ENCODE data around the gene B3GNT8.
"Not testable (repeated sequence)": the region's sequence is repeated elsewhere in the genome, so short reads cannot be mapped to it uniquely, and the experiment has no call there.

B3GNT8 gene

DNA sequence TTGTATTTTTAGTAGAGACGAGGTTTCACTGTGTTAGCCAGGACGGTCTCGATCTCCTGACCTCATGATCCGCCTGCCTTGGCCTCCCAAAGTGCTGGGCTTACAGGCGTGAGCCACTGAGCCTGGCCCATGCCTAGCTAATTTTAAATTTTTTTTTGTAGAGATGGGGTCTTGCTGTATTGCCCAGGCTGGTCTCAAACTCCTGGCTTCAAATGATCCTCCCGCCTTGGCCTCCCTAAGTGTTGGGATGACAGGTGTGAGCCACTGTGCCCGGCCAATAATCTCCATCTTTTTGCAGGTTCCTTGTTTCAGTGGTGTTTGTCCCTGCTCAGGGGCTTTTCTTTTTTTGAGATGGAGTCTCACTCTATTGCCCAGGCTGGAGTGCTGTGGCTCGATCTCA is 45.6 kb downstream of the B3GNT8 start:
- not testable (repeated sequence) for DNase-seq

DNA sequence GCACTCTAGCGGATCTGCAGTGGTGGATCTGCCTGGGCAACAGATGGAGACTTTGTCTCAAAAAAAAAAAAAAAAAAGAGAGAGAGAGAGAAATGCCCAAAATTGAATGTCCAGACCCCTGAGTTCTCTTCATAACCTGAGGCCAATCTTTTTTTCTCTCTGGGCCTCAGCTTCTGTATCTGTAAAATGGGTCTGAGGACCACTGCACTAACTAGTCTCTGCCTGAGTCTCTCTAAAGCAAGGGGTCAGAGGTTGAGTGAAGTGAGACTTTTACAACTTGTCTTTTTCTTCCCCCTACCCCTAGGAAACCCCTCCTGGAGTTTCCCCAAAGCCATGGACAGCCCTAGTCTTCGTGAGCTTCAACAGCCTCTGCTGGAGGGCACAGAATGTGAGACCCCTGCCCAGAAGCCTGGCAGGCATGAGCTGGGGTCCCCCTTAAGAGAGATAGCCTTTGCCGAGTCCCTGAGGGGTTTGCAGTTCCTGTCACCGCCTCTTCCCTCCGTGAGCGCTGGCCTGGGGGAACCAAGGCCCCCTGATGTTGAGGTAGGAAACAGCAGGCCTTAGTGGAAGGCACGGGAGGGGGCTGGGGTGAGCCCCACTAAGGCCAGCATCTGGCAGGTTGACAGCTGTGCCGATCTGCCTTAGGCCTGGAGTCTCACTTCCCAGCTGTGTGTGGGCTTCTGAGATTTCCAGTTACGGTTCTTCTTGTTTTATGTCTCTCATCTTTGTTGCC is 49.0 kb downstream of the B3GNT8 start:
- peak; percentile 15 for DNase-seq

DNA sequence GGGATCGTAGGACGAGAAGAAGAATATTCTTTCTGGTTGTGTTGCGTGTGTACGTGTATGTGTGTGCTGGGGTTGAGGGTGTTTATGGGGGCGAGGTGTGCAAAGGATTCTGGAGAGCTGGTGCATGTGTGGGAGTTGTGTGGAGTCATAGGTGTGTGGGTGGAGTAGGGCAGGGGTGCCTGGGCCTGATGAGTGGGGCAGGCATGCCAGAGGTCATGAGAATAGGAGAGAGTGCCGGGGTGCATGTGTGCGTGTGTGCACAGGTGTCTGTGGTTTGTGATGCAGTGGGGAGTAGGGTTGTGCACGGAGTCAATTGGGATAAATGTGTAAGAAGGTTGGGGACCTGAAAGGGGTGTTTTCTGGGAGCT is 50.2 kb downstream of the B3GNT8 start:
- DNase-seq, result no peak

DNA sequence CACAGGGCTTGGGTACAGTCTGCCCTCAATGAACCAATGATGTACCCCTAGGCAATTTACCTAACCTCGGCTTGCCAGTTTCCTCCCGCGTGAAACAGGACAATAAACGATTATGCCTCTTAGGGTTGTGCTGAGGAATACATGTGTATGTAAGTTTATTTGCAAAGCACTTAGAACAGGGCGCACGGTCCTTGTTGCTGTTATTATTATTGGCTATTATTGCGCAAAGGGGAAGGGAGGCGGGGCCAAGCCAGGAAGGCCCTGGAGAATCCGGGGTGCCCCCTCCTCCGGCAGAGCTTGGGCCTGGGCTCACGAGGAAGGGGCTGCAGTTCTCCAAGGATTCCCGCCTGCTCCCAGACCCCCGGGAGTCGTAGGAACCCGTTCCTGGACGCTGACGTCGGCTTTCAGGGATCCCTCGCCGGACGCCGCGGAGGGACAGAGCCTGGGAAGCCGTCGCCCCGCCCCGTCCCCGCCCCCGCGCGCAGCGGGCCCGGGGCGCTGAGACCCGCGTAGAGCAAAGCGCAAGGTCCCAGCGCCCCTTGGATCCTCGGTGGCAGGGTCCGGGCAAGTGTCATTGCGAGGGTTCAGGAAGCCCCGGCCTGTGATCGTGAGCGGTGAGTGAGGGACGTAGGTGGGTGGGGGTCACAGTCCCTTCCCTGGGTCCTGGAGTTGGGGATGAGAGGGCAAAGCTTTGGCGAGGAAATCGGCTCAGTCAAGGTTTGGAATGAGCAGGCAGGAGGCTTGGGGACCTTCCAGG is 50.8 kb downstream of the B3GNT8 start, which contains the start of gene TMEM91:
TSS of gene TMEM91 (plus strand) at position 293 of the 757 bp plus-strand sequence. CDS start 1,777 bp downstream, outside the sequence.
- DNase-seq, result no peak
